Lung microvascular endothelial cell (primary cell): ENCODE results near the gene RNU7-1. TPM values are rescaled to one million over a fixed set of nuclear protein-coding genes. Genes with fewer than 3 reads are reported as not detected.

ENCODE experiments used
- DNase-seq, 2 donors: peaks; one replicate each; pipeline versions ENCODE4 v3.0.0 to v3.0.0-alpha.2; 2010; ENCODE audit warnings: low read depth in 2 of 2
- total RNA-seq: library from RNA; depleted of rRNA; stranded (reverse); fragments of >200 nt; gene quantifications from 2 replicates; pipeline ENCODE4 v1.2.1, GENCODE V29; 2014

Gene RNU7-1
- total RNA-seq, 1 donor from 2014 or later = not detected

DNA sequence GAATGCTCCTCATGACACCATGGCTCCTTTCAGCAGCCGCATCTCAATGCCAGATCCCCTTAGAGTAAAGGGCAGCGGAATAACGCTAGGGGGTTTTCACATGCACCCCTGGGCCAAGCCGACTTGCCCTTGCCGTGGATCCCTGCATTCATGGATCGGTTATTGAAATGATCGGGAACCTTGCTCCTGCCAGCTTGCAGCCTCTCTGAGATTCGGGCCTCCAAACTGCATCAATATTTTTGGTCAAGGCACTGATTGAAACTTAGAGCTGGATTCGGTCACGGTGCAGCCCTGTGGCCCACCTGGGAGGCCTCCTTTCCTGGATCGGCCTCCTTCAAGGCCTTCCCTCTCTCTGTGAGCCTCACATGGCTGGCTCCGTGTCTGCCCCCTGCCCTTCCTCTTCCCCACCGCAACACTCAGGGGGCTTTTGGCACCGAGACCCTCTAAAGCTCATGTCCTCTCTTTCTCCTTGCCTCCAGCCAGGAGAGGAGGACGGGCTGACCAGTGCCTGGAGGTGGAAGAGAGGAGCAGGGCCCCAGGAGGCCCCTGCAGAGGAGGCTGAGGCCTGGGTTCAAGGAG is 9.3 kb downstream of the RNU7-1 start:
- no peak for DNase-seq

- peak in 1 of 2 donors; percentile 50 for DNase-seq
Measured at GRCh38 chr12:6953442-6954315, 10.1 kb downstream of the RNU7-1 start.

- DNase-seq = no peak
Measured at GRCh38 chr12:6954316-6955107, 10.9 kb downstream of the RNU7-1 start.

DNA sequence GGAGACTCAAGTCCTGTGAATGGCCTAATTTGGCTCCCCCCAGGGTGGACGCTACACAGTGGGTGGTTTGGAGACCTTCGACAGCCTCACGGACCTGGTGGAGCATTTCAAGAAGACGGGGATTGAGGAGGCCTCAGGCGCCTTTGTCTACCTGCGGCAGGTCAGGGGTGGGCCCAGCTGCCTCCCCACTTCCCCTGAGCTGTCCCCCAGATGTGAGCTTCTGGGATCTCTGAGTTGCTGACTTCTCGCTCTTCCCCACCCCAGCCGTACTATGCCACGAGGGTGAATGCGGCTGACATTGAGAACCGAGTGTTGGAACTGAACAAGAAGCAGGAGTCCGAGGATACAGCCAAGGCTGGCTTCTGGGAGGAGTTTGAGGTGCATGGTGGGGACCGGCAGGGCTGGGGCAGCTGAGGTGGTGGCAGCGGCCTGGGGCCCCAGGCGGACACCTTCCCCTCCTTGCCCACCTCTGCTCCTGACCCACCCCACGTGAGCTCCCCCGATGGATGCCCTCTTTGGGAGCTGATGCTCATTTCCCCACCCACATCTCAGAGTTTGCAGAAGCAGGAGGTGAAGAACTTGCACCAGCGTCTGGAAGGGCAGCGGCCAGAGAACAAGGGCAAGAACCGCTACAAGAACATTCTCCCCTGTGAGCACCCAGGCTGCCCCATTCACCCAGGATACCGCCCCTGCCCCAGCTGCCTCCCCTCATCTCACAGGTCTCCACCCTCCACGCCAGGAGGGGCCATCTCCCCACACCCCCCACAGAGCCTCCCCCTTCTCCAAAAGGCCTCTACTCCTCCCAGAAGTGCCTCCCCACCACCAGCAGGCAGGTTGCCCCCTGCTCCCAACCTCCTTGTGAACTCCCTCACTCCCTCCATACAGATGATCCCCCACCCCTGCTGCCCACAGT is 11.7 kb downstream of the RNU7-1 start:
- no peak for DNase-seq

DNA sequence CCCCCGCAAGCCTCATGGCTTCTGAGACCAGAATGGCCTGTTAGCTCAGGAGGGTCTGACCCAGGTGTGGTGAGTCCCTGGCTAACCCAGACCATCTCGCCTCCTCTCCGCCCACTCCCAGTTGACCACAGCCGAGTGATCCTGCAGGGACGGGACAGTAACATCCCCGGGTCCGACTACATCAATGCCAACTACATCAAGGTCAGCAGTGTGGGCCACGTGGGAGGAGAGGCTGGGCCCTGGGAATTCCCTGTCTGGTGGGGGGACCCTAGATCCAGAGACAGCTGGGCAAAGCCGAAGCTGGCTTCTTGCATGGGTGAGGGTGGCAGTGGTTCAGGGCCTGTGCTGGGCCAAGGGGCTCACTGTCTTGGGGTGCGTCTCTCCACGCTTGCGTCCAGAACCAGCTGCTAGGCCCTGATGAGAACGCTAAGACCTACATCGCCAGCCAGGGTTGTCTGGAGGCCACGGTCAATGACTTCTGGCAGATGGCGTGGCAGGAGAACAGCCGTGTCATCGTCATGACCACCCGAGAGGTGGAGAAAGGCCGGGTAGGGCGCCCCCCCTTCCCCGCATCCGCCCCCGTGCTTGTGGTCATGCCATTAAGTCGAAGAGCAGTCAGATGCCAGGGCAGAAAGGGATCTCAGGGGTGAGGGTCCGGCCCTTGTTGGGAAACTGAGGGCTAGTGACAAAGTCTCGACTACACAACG is 12.6 kb downstream of the RNU7-1 start:
- no peak for DNase-seq

GRCh38 chr12:6957151-6957701 is 13.6 kb downstream of the RNU7-1 start:
- no peak for DNase-seq

GRCh38 chr12:6957741-6958608 is 14.4 kb downstream of the RNU7-1 start:
- no peak for DNase-seq

DNA sequence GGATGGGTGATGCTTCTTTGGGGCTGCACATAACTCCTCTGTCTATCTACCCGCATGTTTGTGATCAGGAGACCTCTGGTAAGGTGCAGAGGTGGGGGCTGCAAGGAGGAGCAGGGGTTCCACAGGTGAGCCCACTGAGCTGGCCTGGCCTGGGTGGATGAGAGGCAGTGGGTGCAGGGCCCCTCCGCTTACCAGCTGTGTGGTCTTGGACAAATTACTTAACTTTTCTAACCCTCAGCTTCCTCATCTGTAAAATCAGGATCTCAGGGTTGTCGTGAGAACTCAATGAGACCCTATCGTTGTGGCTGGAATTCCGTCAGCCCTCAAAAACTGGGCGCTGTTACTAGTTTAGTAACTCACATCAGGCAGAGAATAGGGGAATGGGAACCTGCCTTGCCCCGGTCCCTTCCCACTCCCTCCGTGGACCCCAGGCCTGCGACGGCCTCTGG is 15.0 kb downstream of the RNU7-1 start:
- no peak for DNase-seq

GRCh38 chr12:6959058-6959804 is 15.6 kb downstream of the RNU7-1 start:
- peak in 1 of 2 donors; percentile 34 for DNase-seq

- DNase-seq = no peak
Measured at GRCh38 chr12:6959805-6960592, 16.4 kb downstream of the RNU7-1 start.

DNA sequence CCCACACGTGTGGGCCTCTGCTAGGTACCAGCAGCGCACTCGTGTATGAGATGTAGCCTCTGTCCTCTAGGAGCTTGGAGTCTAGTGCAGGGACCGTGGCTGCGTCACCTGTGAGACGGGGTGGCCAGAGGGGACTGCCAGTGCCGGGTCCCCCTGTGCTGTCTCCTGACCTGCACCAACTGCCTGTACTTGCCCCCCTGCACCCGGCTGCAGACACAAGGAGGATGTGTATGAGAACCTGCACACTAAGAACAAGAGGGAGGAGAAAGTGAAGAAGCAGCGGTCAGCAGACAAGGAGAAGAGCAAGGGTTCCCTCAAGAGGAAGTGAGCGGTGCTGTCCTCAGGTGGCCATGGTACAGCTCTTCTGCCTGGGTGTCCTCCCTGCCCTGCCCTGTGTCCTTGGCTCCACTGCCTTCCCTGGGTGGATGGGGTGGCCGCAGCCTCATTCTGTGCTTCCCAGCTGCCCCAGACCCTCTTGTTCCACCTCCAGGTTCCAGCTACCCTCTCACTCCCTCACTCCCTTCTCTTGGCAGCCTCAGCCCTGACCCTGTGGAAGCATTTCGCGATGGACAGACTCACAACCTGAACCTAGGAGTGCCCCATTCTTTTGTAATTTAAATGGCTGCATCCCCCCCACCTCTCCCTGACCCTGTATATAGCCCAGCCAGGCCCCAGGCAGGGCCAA is 17.1 kb downstream of the RNU7-1 start:
- no peak for DNase-seq

- peak in 1 of 2 donors; percentile 46 for DNase-seq
Measured at GRCh38 chr12:6961278-6961694, 17.7 kb downstream of the RNU7-1 start.

GRCh38 chr12:6961695-6962284 is 18.2 kb downstream of the RNU7-1 start:
- peak; percentile 65 to 73 for DNase-seq

DNA sequence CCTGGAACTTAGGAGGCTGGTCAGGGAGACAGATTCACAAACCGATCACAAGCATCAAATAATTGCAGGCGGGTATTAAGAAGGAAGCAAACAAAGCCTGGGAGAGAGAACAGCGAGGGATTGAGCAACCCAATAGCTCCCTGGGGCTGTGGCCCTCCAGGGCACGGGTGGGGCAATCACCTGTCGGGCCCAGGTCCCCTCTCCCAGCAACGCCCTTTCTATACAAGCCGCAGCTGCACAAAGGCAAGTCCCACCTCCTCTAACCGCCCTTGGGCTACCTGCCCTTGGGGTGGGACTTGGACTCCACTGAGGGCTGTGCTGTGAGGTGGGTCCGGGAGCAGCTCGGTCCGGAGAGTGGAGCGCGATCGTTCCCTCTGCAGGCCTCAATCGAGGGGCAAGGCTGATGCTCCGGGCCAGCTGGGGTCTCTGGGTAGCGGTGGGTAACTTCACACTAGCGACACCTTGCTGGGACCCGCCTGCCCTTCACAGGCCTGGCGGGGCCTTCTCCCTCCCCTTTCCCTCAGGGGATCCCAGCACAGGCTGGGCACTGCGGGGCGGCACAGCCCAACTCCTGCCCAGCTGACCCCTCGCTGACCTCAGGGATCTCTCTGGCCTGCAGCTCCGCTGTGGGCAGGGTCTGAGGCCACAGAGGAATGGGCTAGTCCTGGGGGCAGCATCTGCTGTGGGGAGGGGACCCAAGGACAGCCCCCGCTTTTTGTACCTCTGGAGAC is 18.8 kb downstream of the RNU7-1 start:
- DNase-seq = no peak

GRCh38 chr12:6963016-6963731 is 19.6 kb downstream of the RNU7-1 start:
- no peak for DNase-seq
